ENCODE measurements around the gene CNNM4.

The CNNM4 gene

GRCh38 chr2:96760036-96760985 is at the start of gene CNNM4:
Gene CNNM4, plus strand, starts transcription at chr2:96760902. Its CDS starts 98 bp downstream, at chr2:96761000.
- H3K4me1 Mint-ChIP-seq = peaks cover 53% of the 10 kb centered on the region
- H3K27ac Mint-ChIP-seq = peak within 1 kb of the TSS; percentile 90
- H3K36me3 Mint-ChIP-seq = no peaks in the 10 kb centered on the region
- no peaks in the 10 kb centered on the region for H3K9me3 Mint-ChIP-seq
- no peaks in the 10 kb centered on the region for H3K27me3 Mint-ChIP-seq
- H3K4me3 Mint-ChIP-seq = peak within 1 kb of the TSS; percentile 90

DNA sequence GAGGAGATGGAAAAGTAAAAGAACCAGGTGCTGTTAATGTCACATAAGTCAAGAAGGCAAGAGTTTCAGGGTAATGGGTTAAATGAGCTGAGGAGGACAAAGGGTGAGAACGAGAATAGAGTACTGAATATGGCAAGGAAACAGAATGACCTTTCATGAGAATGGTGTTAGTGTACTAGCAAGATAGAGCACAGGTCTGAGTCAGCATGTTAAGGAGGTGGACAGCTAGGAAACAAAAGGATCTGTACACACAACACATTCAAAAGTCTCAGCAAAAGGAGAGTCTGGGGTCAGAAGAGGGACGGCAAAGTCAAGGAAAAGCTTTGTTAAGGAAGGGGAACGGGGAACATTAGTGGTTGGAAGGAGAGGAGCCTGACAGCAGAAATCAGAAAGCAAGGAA is 49.7 kb upstream of the CNNM4 start:
- no peak overlapping the region for H3K4me3 Mint-ChIP-seq
- no peaks in the 10 kb centered on the region for H3K4me1 Mint-ChIP-seq
- no peaks in the 10 kb centered on the region for H3K27me3 Mint-ChIP-seq
- H3K36me3 Mint-ChIP-seq = peaks cover 16% of the 10 kb centered on the region
- H3K27ac Mint-ChIP-seq = no peak overlapping the region
- H3K9me3 Mint-ChIP-seq = no peaks in the 10 kb centered on the region

- Mint-ChIP-seq H3K4me3 (no peak overlapping the region), H3K4me1 (no peaks in the 10 kb centered on the region), H3K27me3 (no peaks in the 10 kb centered on the region), H3K27ac (no peak overlapping the region), H3K9me3 (no peaks in the 10 kb centered on the region), H3K36me3 (peaks cover 6% of the 10 kb centered on the region)
Measured at GRCh38 chr2:96715658-96716057, 45.0 kb upstream of the CNNM4 start.

DNA sequence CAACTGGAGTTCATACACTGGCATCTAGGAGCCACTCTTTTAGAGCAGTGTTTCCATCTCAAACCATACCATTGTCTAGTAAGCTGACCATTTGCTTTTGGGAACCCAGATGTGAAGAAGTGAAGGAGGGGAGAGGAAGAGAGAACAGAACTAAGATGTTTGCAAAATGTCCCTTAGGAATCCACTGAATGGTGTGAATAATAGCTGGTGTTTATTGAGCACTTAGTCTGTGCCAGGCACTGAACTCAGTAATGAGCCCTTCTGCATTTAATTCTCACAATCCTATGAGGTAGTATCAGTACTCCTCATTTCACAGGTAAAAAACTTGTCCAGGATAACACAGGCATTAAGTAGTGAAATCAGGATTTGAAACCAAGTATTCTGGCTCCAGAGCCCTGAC is 44.3 kb upstream of the CNNM4 start:
- no peaks in the 10 kb centered on the region for H3K4me1 Mint-ChIP-seq
- H3K27ac Mint-ChIP-seq = peak overlapping the region; percentile 15
- no peaks in the 10 kb centered on the region for H3K9me3 Mint-ChIP-seq
- H3K4me3 Mint-ChIP-seq = no peak overlapping the region
- H3K36me3 Mint-ChIP-seq = peaks cover 2% of the 10 kb centered on the region
- no peaks in the 10 kb centered on the region for H3K27me3 Mint-ChIP-seq

- Mint-ChIP-seq H3K36me3 (peaks cover 11% of the 10 kb centered on the region), H3K27me3 (no peaks in the 10 kb centered on the region), H3K4me1 (no peaks in the 10 kb centered on the region), H3K9me3 (no peaks in the 10 kb centered on the region), H3K4me3 (no peak overlapping the region), H3K27ac (no peak overlapping the region)
Measured at GRCh38 chr2:96726131-96726530, 34.6 kb upstream of the CNNM4 start.

GRCh38 chr2:96727431-96727830 is 33.3 kb upstream of the CNNM4 start:
- H3K4me3 Mint-ChIP-seq = no peak overlapping the region
- no peaks in the 10 kb centered on the region for H3K4me1 Mint-ChIP-seq
- H3K27me3 Mint-ChIP-seq = no peaks in the 10 kb centered on the region
- peaks cover 13% of the 10 kb centered on the region for H3K36me3 Mint-ChIP-seq
- no peak overlapping the region for H3K27ac Mint-ChIP-seq
- no peaks in the 10 kb centered on the region for H3K9me3 Mint-ChIP-seq

- Mint-ChIP-seq H3K4me3 (no peak overlapping the region), H3K27me3 (no peaks in the 10 kb centered on the region)
Measured at GRCh38 chr2:96729748-96730147, 31.0 kb upstream of the CNNM4 start.

DNA sequence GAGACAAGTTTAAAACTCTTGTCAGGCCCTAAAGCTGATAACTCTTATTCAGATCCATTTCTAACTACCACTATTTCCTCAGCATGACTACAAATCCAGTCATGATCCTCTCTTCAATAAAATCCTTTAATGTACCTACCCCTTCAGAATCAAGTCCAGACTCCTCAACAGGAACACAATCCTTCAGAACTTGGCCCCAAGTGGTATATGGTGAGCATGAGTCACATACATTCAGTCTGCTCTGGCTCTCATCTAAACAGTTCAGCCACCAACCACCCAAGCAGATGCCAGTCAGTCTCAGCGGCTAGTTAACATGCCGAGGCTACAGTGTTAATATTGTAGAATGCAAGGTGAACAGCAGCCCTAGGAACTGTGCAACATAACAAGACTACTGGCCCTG is 30.5 kb upstream of the CNNM4 start:
- H3K4me3 Mint-ChIP-seq = no peak overlapping the region
- peaks cover 15% of the 10 kb centered on the region for H3K36me3 Mint-ChIP-seq
- H3K27me3 Mint-ChIP-seq = no peaks in the 10 kb centered on the region
- no peak overlapping the region for H3K27ac Mint-ChIP-seq
- peaks cover 4% of the 10 kb centered on the region for H3K4me1 Mint-ChIP-seq
- H3K9me3 Mint-ChIP-seq = no peaks in the 10 kb centered on the region

More at GRCh38 chr2:96729748-96730147, 31.0 kb upstream of the CNNM4 start:
- Mint-ChIP-seq H3K4me1 (peaks cover 3% of the 10 kb centered on the region), H3K27ac (no peak overlapping the region), H3K9me3 (no peaks in the 10 kb centered on the region), H3K36me3 (peaks cover 14% of the 10 kb centered on the region)

GRCh38 chr2:96733931-96734330 is 26.8 kb upstream of the CNNM4 start:
- Mint-ChIP-seq H3K9me3 (no peaks in the 10 kb centered on the region), H3K27ac (no peak overlapping the region)

GRCh38 chr2:96734880-96735583 is 25.7 kb upstream of the CNNM4 start:
- no peak overlapping the region for H3K4me3 Mint-ChIP-seq
- H3K27me3 Mint-ChIP-seq = no peaks in the 10 kb centered on the region
- no peak overlapping the region for H3K27ac Mint-ChIP-seq
- H3K4me1 Mint-ChIP-seq = peaks cover 22% of the 10 kb centered on the region
- no peaks in the 10 kb centered on the region for H3K9me3 Mint-ChIP-seq
- peaks cover 14% of the 10 kb centered on the region for H3K36me3 Mint-ChIP-seq

More at GRCh38 chr2:96733931-96734330, 26.8 kb upstream of the CNNM4 start:
- Mint-ChIP-seq H3K27me3 (no peaks in the 10 kb centered on the region), H3K4me3 (no peak overlapping the region), H3K36me3 (peaks cover 12% of the 10 kb centered on the region), H3K4me1 (peaks cover 12% of the 10 kb centered on the region)

GRCh38 chr2:96737251-96737650 is 23.5 kb upstream of the CNNM4 start:
- no peaks in the 10 kb centered on the region for H3K27me3 Mint-ChIP-seq
- peak overlapping the region; percentile 7 for H3K4me3 Mint-ChIP-seq

GRCh38 chr2:96737831-96738230 is 22.9 kb upstream of the CNNM4 start:
- Mint-ChIP-seq H3K27ac (no peak overlapping the region), H3K36me3 (peaks cover 7% of the 10 kb centered on the region), H3K9me3 (no peaks in the 10 kb centered on the region), H3K27me3 (no peaks in the 10 kb centered on the region), H3K4me3 (no peak overlapping the region), H3K4me1 (peaks cover 35% of the 10 kb centered on the region)

More at GRCh38 chr2:96737251-96737650, 23.5 kb upstream of the CNNM4 start:
- peaks cover 35% of the 10 kb centered on the region for H3K4me1 Mint-ChIP-seq
- peaks cover 7% of the 10 kb centered on the region for H3K36me3 Mint-ChIP-seq
- H3K9me3 Mint-ChIP-seq = no peaks in the 10 kb centered on the region
- no peak overlapping the region for H3K27ac Mint-ChIP-seq

GRCh38 chr2:96739076-96739632 is 21.5 kb upstream of the CNNM4 start:
- Mint-ChIP-seq H3K36me3 (peaks cover 5% of the 10 kb centered on the region), H3K9me3 (no peaks in the 10 kb centered on the region), H3K27ac (no peak overlapping the region), H3K4me1 (peaks cover 35% of the 10 kb centered on the region), H3K4me3 (peak overlapping the region; percentile 100), H3K27me3 (no peaks in the 10 kb centered on the region)

DNA sequence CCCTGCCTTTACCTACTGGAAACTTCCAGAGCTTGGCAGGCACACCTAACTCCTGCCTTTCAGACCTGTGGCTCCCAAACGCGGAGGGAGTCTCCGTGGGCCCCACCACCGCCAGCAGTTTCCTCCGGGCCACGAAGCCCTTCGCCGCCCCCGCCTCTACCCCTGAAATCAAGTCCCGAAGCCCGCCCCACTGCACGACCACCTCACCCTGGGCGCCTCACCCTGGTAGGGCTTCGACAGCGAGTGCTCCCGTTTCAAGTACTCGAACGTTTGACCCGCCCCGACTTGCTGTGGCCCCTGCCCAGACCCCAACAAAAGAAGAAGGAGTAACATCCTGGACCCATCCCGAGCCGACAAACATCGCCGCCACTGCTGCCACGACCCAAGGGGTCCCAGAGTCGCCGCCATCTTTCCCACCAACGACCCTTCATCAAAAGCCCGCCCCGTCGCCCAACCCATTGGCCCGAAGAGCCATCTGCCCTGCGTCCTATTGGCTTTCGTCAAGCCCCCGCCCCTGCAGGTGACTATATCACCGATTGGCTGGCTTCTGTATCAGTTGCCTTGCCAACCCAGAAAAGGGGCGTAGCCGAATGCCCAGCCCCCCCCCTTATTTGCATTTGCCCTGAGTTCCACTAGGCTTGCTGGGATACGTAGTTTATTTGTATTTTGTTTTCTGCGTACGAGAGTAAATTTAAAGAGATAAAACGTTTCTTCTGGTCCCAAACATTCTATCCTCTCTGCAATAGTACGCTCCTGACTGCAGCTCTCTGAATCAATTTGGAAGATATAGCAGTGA is 20.9 kb upstream of the CNNM4 start, which contains the start of gene LMAN2L:
LMAN2L (minus strand) TSS at position 432 of the 796 bp plus-strand sequence; CDS start at position 408, 24 bp downstream.
- H3K4me3 Mint-ChIP-seq = peak within 1 kb of the TSS; percentile 100
- no peaks in the 10 kb centered on the region for H3K27me3 Mint-ChIP-seq
- peak within 1 kb of the TSS; percentile 94 for H3K27ac Mint-ChIP-seq
- H3K9me3 Mint-ChIP-seq = no peaks in the 10 kb centered on the region
- H3K4me1 Mint-ChIP-seq = peaks cover 32% of the 10 kb centered on the region
- peaks cover 2% of the 10 kb centered on the region for H3K36me3 Mint-ChIP-seq

- Mint-ChIP-seq H3K27me3 (no peaks in the 10 kb centered on the region), H3K27ac (no peak overlapping the region)
Measured at GRCh38 chr2:96747061-96747617, 13.6 kb upstream of the CNNM4 start.

More at GRCh38 chr2:96747061-96747617, 13.6 kb upstream of the CNNM4 start:
- no peaks in the 10 kb centered on the region for H3K36me3 Mint-ChIP-seq
- H3K4me3 Mint-ChIP-seq = no peak overlapping the region
- H3K9me3 Mint-ChIP-seq = no peaks in the 10 kb centered on the region
- no peaks in the 10 kb centered on the region for H3K4me1 Mint-ChIP-seq
